Fibroblast of lung (primary cell): ENCODE measurements around the gene BAMBI. TPM values are rescaled to one million over a fixed set of nuclear protein-coding genes. Genes with fewer than 3 reads are reported as not detected.

Experiments
- DNase-seq, 2 donors: peaks; one replicate each; pipeline versions ENCODE4 v3.0.0 to v3.0.0-alpha.2; 2010; ENCODE audit warnings: low read depth in 2 of 2
- H2AFZ ChIP-seq: 2 replicates; pipeline ENCODE4 v1.5.1; 2012; ENCODE audit warnings: low read length, control low read depth, inconsistent platforms
- H3K27ac ChIP-seq: 2 replicates; pipeline ENCODE4 v1.5.1; 2011; ENCODE audit warnings: low read length, control low read depth; ENCODE audit not compliant: insufficient read depth
- H3K27me3 ChIP-seq: 2 replicates; pipeline ENCODE4 v1.5.1; 2011; ENCODE audit warnings: mild to moderate bottlenecking, low read length; ENCODE audit not compliant: control insufficient read depth, insufficient read depth
- H3K36me3 ChIP-seq: 2 replicates; pipeline ENCODE4 v1.5.1; 2011; ENCODE audit warnings: low read length; ENCODE audit not compliant: control insufficient read depth, insufficient read depth
- H3K4me1 ChIP-seq: 2 replicates; pipeline ENCODE4 v1.5.1; 2011; ENCODE audit warnings: low read length; ENCODE audit not compliant: control insufficient read depth, insufficient read depth; ENCODE audit errors: extremely low read depth
- H3K4me2 ChIP-seq: 2 replicates; pipeline ENCODE4 v1.5.1; 2011; ENCODE audit warnings: low read length, control low read depth; ENCODE audit not compliant: insufficient read depth; ENCODE audit errors: extremely low read depth
- H3K4me3 ChIP-seq, 4 experiments: fragments of 200-600 bp in 1 of 4; sonication (generic) in 1 of 4; replicated peaks in 1 of 4; 2 replicates each; pipeline ENCODE4 v1.5.1; 2011 to 2016; ENCODE audit warnings: low read length in 4 of 4, low read depth in 3 of 4, mild to moderate bottlenecking in 3 of 4, control low read depth in 2 of 4, inconsistent platforms in 1 of 4, mixed read lengths in 1 of 4; ENCODE audit not compliant: insufficient read depth in 1 of 4; ENCODE audit errors: control extremely low read depth in 1 of 4
- H3K79me2 ChIP-seq: 2 replicates; pipeline ENCODE4 v1.5.1; 2012; ENCODE audit warnings: mild to moderate bottlenecking, low read length, inconsistent platforms; ENCODE audit not compliant: control insufficient read depth, insufficient read depth
- H3K9ac ChIP-seq: 2 replicates; pipeline ENCODE4 v1.5.1; 2011; ENCODE audit warnings: mild to moderate bottlenecking, low read length, control low read depth; ENCODE audit not compliant: insufficient read depth
- H3K9me3 ChIP-seq: 2 replicates; pipeline ENCODE4 v1.5.1; 2012; ENCODE audit warnings: low read depth, low read length; ENCODE audit not compliant: control insufficient read depth, insufficient read depth
- H4K20me1 ChIP-seq: 2 replicates; pipeline ENCODE4 v1.5.1; 2011; ENCODE audit warnings: low read length; ENCODE audit not compliant: control insufficient read depth, insufficient read depth; ENCODE audit errors: extremely low read depth
- CTCF ChIP-seq, 2 donors: IDR thresholded peaks in 1 of 2; conservative IDR thresholded peaks in 1 of 2; 1 replicate in 1 of 2; 2 replicates in 1 of 2; pipeline ENCODE4 v1.5.1; 2011 to 2012; ENCODE audit warnings: low read length in 2 of 2, control low read depth in 1 of 2, inconsistent platforms in 1 of 2, low read depth in 1 of 2, mild to moderate bottlenecking in 1 of 2
- EZH2 ChIP-seq: IDR thresholded peaks from 2 replicates; pipeline ENCODE4 v1.5.1; 2012; ENCODE audit warnings: low read length, control low read depth, mild to moderate bottlenecking; ENCODE audit errors: missing control alignments
- polyA plus RNA-seq, 2 donors: library from polyadenylated mRNA; depleted of rRNA in 1 of 2; stranded (reverse) in 1 of 2; unstranded in 1 of 2; fragments of >200 nt; gene quantifications; 2 replicates each; pipeline ENCODE4 v1.2.1, GENCODE V29; 2011 to 2012; ENCODE audit warnings: missing spikeins in 1 of 2
- total RNA-seq: library from RNA; depleted of rRNA; stranded (reverse); fragments of >200 nt; gene quantifications from 2 replicates; pipeline ENCODE4 v1.2.1, GENCODE V29; 2014

BAMBI gene
- total and polyA plus RNA-seq, 2 donors (not counting 1 experiment from before 2014, with no cell fraction given): 4.6 to 17.8 TPM

DNA sequence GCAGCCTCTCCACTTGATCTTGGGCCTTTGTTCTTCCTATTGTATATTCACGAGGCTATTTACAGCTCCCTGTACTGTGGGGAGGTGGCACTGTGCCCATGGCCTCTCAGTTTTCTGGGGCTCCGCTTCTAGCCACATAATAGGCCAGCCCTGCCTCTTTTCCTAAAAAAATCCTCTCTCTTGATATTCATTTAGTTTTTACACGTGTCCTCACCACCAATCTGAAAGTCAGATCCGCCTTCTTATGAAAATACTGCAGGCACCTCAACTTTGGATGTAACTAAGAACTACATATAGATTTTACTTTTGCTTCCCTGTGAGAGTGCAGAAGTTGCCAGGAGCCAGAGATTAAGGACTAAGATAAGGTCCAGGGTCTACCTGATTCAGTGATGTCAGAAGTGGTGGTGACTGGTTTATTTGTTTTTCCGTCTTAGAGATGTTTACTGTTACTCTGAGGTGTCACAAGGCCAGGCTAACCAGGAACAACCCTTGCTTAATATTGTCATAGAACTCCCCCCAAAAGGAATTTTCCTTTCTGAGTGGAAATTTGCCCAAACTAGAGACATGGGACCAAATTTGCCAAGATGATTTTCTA is 7.8 kb downstream of the BAMBI start:
- no peak for DNase-seq

DNA sequence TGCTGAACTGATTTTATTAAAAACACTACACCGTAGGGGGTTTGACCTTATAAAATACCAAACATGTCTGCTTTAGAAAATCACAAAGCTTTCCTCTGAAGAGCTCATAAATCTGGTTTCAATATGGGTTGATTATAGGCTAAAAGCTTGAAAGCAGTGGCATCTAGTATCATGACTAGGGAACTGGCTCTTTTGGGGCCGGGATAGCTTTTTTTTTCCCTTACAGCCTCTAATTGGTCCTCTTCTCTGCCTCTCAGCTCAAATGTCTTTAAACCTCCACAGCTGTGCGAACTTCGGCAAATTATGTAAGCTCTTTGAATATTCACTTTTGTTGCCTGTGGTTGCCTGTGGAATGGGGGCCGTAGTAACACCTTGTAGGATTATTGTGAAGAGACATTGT is 8.4 kb downstream of the BAMBI start:
- Histone ChIP-seq H3K9me3 (no peaks in the 10 kb centered on the region), H3K36me3 (no peaks in the 10 kb centered on the region), H3K4me2 (no peak overlapping the region), H3K4me3 (no peak overlapping the region), H3K79me2 (no peaks in the 10 kb centered on the region), H4K20me1 (peaks cover 2% of the 10 kb centered on the region), H2AFZ (no peak overlapping the region), H3K4me1 (peaks cover 2% of the 10 kb centered on the region), H3K27me3 (no peaks in the 10 kb centered on the region), H3K27ac (no peak overlapping the region), H3K9ac (no peak overlapping the region)
- TF ChIP-seq EZH2 (no peak), CTCF (conservative IDR thresholded peaks at IDR 0.05 in 1 of 2, IDR thresholded peaks at IDR 0.05 in 1 of 2; ENCODE audit: low read depth in 1 of 2, low read length in 2 of 2) (no peak)
- DNase-seq: no peak

More for the DNA sequence above, 7.8 kb downstream of the BAMBI start:
- Histone ChIP-seq H3K4me3 (no peak overlapping the region), H3K27me3 (no peaks in the 10 kb centered on the region), H3K27ac (no peak overlapping the region), H3K9ac (no peak overlapping the region), H3K4me2 (no peak overlapping the region), H4K20me1 (peaks cover 2% of the 10 kb centered on the region), H3K79me2 (no peaks in the 10 kb centered on the region), H3K36me3 (no peaks in the 10 kb centered on the region), H3K4me1 (peaks cover 2% of the 10 kb centered on the region), H2AFZ (no peak overlapping the region), H3K9me3 (no peaks in the 10 kb centered on the region)
- TF ChIP-seq EZH2: no peak
- TF ChIP-seq CTCF (conservative IDR thresholded peaks at IDR 0.05 in 1 of 2, IDR thresholded peaks at IDR 0.05 in 1 of 2; ENCODE audit: low read depth in 1 of 2, low read length in 2 of 2): no peak

DNA sequence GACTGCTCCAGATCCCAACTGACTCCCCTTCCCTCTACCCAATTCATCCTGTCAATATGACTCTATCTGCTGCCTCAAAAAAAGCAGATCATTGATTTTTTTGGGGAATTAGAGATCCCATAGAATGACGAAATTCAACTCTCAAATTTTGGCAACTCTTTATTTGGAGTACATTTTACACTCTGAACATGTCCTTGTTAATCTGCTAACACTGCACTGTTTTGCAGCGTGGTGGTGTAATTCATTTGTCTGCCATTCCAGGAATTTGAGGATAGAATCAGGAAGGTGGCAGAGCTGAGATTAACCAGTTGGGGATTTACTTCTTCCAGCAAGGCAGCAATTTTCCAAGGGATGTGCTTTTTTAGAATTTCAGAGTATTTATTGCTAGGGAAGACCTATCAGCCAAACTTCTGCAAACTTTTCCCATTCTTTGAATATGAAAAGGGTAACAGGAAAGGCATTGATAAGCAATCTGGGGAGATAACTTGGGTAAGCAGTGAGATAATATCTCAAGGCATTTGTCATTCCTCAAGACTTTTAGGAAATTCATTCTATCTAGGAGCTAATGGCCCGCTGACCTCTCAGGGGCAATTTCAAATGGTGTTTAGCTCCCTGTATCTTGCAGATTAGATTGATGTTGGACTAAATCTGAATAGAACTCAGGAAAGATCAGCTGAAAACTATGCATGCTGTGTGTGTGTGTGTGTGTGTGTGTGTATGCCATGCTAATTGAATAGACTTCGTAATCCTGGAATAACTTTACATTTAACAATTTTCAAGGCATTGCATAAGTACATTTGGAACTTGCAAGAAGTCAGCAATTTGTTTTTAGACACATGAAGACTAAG is 9.7 kb downstream of the BAMBI start:
- Histone ChIP-seq H3K4me2 (no peak overlapping the region), H3K4me3 (no peak overlapping the region), H3K27me3 (no peaks in the 10 kb centered on the region), H3K36me3 (no peaks in the 10 kb centered on the region), H4K20me1 (peaks cover 2% of the 10 kb centered on the region), H3K9ac (no peak overlapping the region), H3K4me1 (no peaks in the 10 kb centered on the region), H2AFZ (no peak overlapping the region), H3K27ac (no peak overlapping the region), H3K79me2 (no peaks in the 10 kb centered on the region), H3K9me3 (no peaks in the 10 kb centered on the region)
- DNase-seq: peak in 1 of 2 donors; percentile 28
- no peak for TF ChIP-seq EZH2
- TF ChIP-seq CTCF (conservative IDR thresholded peaks at IDR 0.05 in 1 of 2, IDR thresholded peaks at IDR 0.05 in 1 of 2; ENCODE audit: low read depth in 1 of 2, low read length in 2 of 2): no peak
